HG02623 (cell line): ENCODE data around the gene ABCA3.
"Not testable (repeated sequence)": the region's sequence is repeated elsewhere in the genome, so short reads cannot be mapped to it uniquely, and the experiment has no call there.

Experiments
- ATAC-seq: cut with Tn5 transposase; IDR thresholded peaks from one replicate; pipeline ENCODE4 v1.9.1; 2021; ENCODE audit warnings: moderate library complexity; ENCODE audit not compliant: unreplicated experiment

ABCA3 gene

DNA sequence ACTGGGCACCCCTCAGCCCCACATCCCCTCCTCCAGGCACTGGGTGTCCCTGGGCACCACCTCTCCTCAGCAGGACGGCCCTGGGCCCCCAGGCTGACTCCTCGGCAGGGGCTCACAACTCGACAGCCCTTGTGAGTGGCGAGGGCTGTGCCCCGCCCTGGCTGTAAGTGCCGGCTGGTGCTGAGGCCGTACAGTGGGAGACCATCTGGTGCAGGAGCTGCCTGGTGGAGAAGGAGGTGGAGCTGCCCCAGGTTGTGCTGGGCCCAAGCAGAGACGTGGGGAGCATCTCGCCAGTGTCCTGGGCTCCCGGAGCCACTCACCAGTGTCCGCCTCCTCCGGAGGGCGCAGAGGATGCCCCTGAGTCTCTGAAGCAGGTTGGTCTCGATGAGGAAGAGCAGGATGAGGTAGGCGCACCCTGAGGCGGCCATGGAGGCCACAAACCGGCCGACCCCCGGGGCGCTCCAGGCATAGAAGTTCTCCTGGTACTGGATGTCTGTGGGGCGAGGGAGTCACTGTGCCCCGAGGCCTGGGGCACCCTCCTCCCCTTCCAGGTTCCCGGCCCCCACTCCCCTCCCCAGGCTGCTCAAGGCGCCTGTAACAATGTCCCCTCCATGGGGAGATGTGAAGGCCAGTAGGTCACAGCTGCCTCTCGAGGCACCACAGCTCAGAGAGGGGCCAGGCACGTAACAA, 57.5 kb downstream of the ABCA3 start:
- no peak for ATAC-seq

DNA sequence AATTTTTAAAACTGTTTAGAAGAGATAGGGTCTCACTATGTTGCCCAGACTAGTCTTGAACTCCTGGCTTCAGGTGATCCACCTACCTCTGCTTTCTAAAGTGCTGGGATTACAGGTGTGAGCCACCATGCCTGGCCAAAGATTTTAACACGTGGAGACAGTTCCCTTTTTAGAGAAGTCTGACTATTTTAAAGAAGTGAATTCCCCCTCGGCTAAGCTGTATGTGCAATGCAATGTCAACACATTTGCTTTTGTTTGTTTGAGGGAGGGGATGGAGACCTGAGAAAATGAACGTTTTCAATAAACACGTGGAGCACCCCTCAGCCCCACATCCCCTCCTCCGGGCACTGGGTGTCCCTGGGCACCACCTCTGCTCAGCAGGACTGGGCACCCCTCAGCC, 58.3 kb downstream of the ABCA3 start:
- no peak for ATAC-seq

- ATAC-seq = no peak
These were observed 59.5 kb downstream of the ABCA3 start for GRCh38 chr16:2280981-2281542.

- no peak for ATAC-seq
These were observed 60.1 kb downstream of the ABCA3 start for GRCh38 chr16:2280461-2280860.

- ATAC-seq = no peak
These were observed 61.4 kb downstream of the ABCA3 start for GRCh38 chr16:2278956-2279800.

DNA sequence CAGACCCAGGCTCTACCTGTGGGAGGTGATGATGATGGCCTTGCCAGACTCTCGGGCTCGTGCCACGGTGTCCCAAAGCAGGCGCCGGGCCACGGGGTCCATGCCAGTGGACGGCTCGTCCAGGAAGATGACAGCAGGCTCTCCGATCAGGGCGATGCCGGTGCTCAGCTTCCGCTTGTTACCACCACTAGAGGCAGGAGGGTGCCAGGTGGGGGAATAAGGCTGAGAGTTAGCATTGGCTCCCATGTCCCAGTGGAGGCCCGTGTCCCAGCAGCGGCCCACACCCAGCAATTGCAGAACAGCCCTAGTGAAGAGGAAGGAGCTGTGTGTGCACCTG, 62.3 kb downstream of the ABCA3 start:
- no peak for ATAC-seq

- ATAC-seq = no peak
These were observed 62.9 kb downstream of the ABCA3 start for GRCh38 chr16:2277466-2278271.

GRCh38 chr16:2276368-2277195, 63.9 kb downstream of the ABCA3 start:
- ATAC-seq = no peak

- ATAC-seq = no peak
These were observed 64.8 kb downstream of the ABCA3 start for GRCh38 chr16:2275476-2276367.

DNA sequence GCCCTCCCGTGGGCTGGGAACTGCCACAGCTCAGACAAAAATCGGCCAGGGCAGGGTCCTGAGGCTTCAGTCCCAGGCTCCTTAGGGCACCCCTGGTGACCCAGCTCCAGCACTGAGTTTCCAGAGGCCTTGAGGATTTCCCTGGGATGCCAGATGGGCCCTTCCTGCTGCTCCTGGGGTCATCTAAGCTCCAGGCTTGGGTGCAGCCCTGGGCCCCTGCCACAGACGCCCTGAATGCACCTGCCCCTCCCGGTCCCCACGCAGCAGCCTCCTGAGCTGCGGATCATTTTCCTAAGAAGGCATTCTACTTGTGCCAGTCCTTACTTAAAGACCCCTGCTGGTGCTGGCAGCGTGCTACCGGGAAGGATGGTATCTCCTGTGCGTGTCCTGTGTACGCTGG, 66.6 kb downstream of the ABCA3 start:
- no peak for ATAC-seq

GRCh38 chr16:2273484-2273883, 67.0 kb downstream of the ABCA3 start:
- ATAC-seq = no peak

GRCh38 chr16:2271848-2272461, 68.6 kb downstream of the ABCA3 start:
- no peak for ATAC-seq

- no peak for ATAC-seq
These were observed 69.7 kb downstream of the ABCA3 start for GRCh38 chr16:2270588-2271470.

DNA sequence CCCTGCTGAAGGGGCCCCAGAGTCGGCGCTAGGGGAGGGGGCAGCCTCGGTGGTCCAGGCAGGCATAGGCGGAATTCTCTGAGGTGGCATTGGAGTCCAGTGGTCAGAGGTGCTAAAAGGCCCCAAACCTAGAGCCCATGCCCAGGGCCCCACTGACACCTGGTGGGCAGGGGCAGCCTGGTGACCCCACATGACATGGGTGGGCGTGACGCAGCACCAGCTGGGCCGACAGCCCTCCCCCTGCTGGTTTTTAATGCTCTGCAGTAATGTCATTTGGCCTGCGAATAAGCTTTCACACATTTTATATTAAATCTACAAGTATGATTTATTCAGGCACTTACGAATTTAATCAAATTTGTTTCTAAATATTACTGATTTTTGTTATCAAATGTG, 70.5 kb downstream of the ABCA3 start:
- ATAC-seq = no peak

- peak; percentile 77 for ATAC-seq
These were observed 72.4 kb downstream of the ABCA3 start, which contains the start of gene RNPS1 for GRCh38 chr16:2267913-2268666. TSS of gene RNPS1 (minus strand) at chr16:2268126. CDS start at chr16:2264643, 3,483 bp downstream.

DNA sequence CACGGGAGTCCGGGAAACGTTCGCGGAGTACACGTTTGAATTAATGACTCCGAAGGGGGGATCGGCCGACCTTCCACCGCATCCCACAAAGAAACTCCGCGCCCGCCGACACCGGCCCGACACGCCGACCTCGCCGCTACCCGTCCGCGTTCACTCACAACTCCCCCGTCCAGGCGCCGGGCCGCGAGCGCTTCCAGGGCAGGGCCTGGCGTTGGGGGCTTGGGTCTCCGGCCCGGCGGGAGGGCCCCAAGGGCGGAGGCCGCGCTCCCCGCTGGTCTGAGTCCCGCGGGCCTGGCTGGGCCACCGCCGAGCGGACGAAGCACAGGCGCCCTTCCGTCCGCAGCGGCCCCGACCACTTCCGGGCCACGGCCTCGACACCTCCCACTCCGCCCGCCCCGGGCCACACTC, 73.0 kb downstream of the ABCA3 start:
- peak; percentile 43 for ATAC-seq

DNA sequence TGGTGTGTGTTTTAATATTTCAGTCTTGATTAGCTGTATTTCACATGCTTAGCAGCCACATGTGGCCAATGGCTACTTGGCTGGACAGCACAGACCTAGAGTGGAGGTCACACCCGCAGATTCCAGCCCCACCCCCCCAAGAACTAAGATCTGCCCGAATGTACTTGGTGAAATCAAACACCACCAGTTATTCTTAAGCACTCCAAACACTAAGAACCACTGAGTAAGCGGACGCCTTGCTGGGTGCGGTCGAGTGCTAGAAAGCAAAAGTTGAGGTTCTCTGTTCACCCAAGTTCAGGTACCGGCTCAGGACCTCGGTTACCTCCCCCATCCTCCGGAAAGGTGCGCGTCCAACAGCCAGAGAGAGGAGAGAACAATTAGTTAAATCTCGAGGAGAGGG, 73.6 kb downstream of the ABCA3 start:
- ATAC-seq = not testable (repeated sequence)
